ENCODE data around the gene DCST2. TPM values are rescaled to one million over a fixed set of nuclear protein-coding genes. Genes with fewer than 3 reads are reported as not detected.
A peak's percentile ranks its signal among the peaks of the same experiment; 100 is the strongest.

The DCST2 gene
- total RNA-seq, 5 donors from 2014 or later (not counting 1 experiment from before 2014, with no cell fraction given), result 1.1 to 2.6 (median 1.6) TPM

- Mint-ChIP-seq H3K27ac (peak overlapping the region; percentile 84 to 85), H3K36me3 (no peaks in the 10 kb centered on the region), H3K9me3 (no peaks in the 10 kb centered on the region), H3K4me3 (peak overlapping the region; percentile 84 to 89 (median 88)), H3K4me1 (peaks cover 44 to 52% (median 50%) of the 10 kb centered on the region in 3 donors), H3K27me3 (no peaks in the 10 kb centered on the region)
- CTCF ChIA-PET, result interaction anchor here (0.6 to 2.1 kb wide), 6 partner anchors 9 to 84 kb away, joined by 3 to 29 read pairs (median 4); partner anchors contain the start of gene FLAD1 (in 1 of the 2)
- Histone ChIP-seq H3K4me3 (ENCODE audit: control insufficient read depth in 1 of 2, extremely low read depth in 1 of 2, low read length in 1 of 2) (peak overlapping the region; percentile 72 to 97), H3K9me3 (no peaks in the 10 kb centered on the region), H3K36me3 (ENCODE audit: control insufficient read depth in 2 of 2, extremely low read depth in 1 of 2, insufficient read depth in 1 of 2, low read length in 1 of 2) (no peaks in the 10 kb centered on the region), H3K4me1 (ENCODE audit: control insufficient read depth in 1 of 2, extremely low read depth in 1 of 2, insufficient read depth in 2 of 2, low read length in 2 of 2) (peaks cover 21 to 80% of the 10 kb centered on the region in 2 experiments), H3K27me3 (replicated peaks in 1 of 2; ENCODE audit: control insufficient read depth in 2 of 2, extremely low read depth in 1 of 2, insufficient read depth in 2 of 2, low read length in 1 of 2) (no peaks in the 10 kb centered on the region), H3K27ac (ENCODE audit: low read length) (peak overlapping the region; percentile 95)
- ATAC-seq (replicated peaks in 1 of 4) (peak; percentile 31 to 44 (median 39)), DNase-seq (peak in 32 of 35 experiments; percentile 32 to 80 (median 50))
- POLR2A ChIA-PET, result interaction anchor here in 1 of 2 donors (0.7 kb wide), 1 partner anchor 1105 kb away, joined by 4 read pairs; no protein-coding TSS in a partner anchor
- under 1% methylated on average over 23 of the region's 43 CpGs for WGBS (ENCODE audit: insufficient coverage)
Measured at GRCh38 chr1:155000726-155001424, 32.7 kb downstream of the DCST2 start.

- DNase-seq (peak in 1 of 35 experiments; percentile 42), ATAC-seq (replicated peaks in 1 of 4) (no peak)
- peaks cover 39 to 47% (median 45%) of the 10 kb centered on the region in 3 donors for H3K4me1 Mint-ChIP-seq
- H3K9me3 Mint-ChIP-seq, result no peaks in the 10 kb centered on the region
- H3K4me3 ChIP-seq (ENCODE audit: control insufficient read depth in 1 of 2, extremely low read depth in 1 of 2, low read length in 1 of 2), result peak overlapping the region; percentile 72 to 97
- ChIA-PET POLR2A (interaction anchor here in 1 of 2 donors (0.6 to 0.7 kb wide), 3 partner anchors 20 to 46 kb away, joined by 3 to 4 read pairs (median 3); no protein-coding TSS in a partner anchor), CTCF (interaction anchor here (0.6 to 2.1 kb wide), 6 partner anchors 10 to 1014 kb away, joined by 3 to 29 read pairs (median 6); partner anchors contain the start of genes FLAD1 (in 1 of the 2), PBXIP1 (in 1 of the 2) and RAB13 (in 1 of the 2))
- H3K27me3 ChIP-seq (replicated peaks in 1 of 2; ENCODE audit: control insufficient read depth in 2 of 2, extremely low read depth in 1 of 2, insufficient read depth in 2 of 2, low read length in 1 of 2), result no peaks in the 10 kb centered on the region
- WGBS (ENCODE audit: insufficient coverage), result 7% methylated on average over 2 of the region's 13 CpGs
- H3K36me3 Mint-ChIP-seq, result no peaks in the 10 kb centered on the region
- no peaks in the 10 kb centered on the region for H3K27me3 Mint-ChIP-seq
- no peaks in the 10 kb centered on the region for H3K9me3 ChIP-seq
- no peaks in the 10 kb centered on the region for H3K36me3 ChIP-seq (ENCODE audit: control insufficient read depth in 2 of 2, extremely low read depth in 1 of 2, insufficient read depth in 1 of 2, low read length in 1 of 2)
- peak overlapping the region; percentile 84 to 89 (median 86) for H3K4me3 Mint-ChIP-seq
- peak overlapping the region; percentile 95 for H3K27ac ChIP-seq (ENCODE audit: low read length)
- peaks cover 21 to 75% of the 10 kb centered on the region in 2 experiments for H3K4me1 ChIP-seq (ENCODE audit: control insufficient read depth in 1 of 2, extremely low read depth in 1 of 2, insufficient read depth in 2 of 2, low read length in 2 of 2)
- H3K27ac Mint-ChIP-seq, result peak overlapping the region; percentile 92 to 94
Measured at GRCh38 chr1:155000411-155000725, 33.2 kb downstream of the DCST2 start.

- Histone ChIP-seq H3K4me1 (ENCODE audit: control insufficient read depth in 1 of 2, extremely low read depth in 1 of 2, insufficient read depth in 2 of 2, low read length in 2 of 2) (peaks cover 17 to 69% of the 10 kb centered on the region in 2 experiments), H3K27ac (ENCODE audit: low read length) (peak overlapping the region; percentile 95), H3K36me3 (ENCODE audit: control insufficient read depth in 2 of 2, extremely low read depth in 1 of 2, insufficient read depth in 1 of 2, low read length in 1 of 2) (no peaks in the 10 kb centered on the region), H3K9me3 (no peaks in the 10 kb centered on the region), H3K4me3 (ENCODE audit: control insufficient read depth in 1 of 2, extremely low read depth in 1 of 2, low read length in 1 of 2) (peak overlapping the region; percentile 66 to 97), H3K27me3 (replicated peaks in 1 of 2; ENCODE audit: control insufficient read depth in 2 of 2, extremely low read depth in 1 of 2, insufficient read depth in 2 of 2, low read length in 1 of 2) (no peaks in the 10 kb centered on the region)
- peak overlapping the region; percentile 68 to 89 (median 86) for H3K4me3 Mint-ChIP-seq
- ChIA-PET CTCF (interaction anchor here (0.5 to 2.1 kb wide), 13 partner anchors 9 to 1013 kb away, joined by 3 to 29 read pairs (median 5); partner anchors contain the start of genes FLAD1 (in 1 of the 2), PBXIP1 (in 1 of the 2) and RAB13 (in 1 of the 2)), POLR2A (interaction anchor here in 1 of 2 donors (0.6 to 0.7 kb wide), 3 partner anchors 21 to 47 kb away, joined by 3 to 4 read pairs (median 3); no protein-coding TSS in a partner anchor)
- DNase-seq (peak in 5 of 35 experiments; percentile 30 to 72 (median 39)), ATAC-seq (replicated peaks in 1 of 4) (peak in 1 of 4 experiments; percentile 5)
- H3K27me3 Mint-ChIP-seq, result no peaks in the 10 kb centered on the region
- H3K4me1 Mint-ChIP-seq, result peaks cover 35 to 41% (median 41%) of the 10 kb centered on the region in 3 donors
- 2% methylated on average over 29 of the region's 50 CpGs for WGBS (ENCODE audit: insufficient coverage)
- H3K9me3 Mint-ChIP-seq, result no peaks in the 10 kb centered on the region
- H3K27ac Mint-ChIP-seq, result peak overlapping the region; percentile 92 to 94
- no peaks in the 10 kb centered on the region for H3K36me3 Mint-ChIP-seq
Measured at GRCh38 chr1:154999571-155000410, 33.8 kb downstream of the DCST2 start.

- POLR2A ChIA-PET, result no interaction called here
- H3K4me3 ChIP-seq (ENCODE audit: control insufficient read depth in 1 of 2, extremely low read depth in 1 of 2, low read length in 1 of 2), result peak overlapping the region; percentile 64 to 97
- no peaks in the 10 kb centered on the region for H3K36me3 Mint-ChIP-seq
- 14% methylated on average over 31 of the region's 40 CpGs for WGBS (ENCODE audit: insufficient coverage)
- DNase-seq (peak in 27 of 35 experiments; percentile 32 to 76 (median 54)), ATAC-seq (replicated peaks in 1 of 4) (peak in 1 of 4 experiments; percentile 3)
- no peaks in the 10 kb centered on the region for H3K36me3 ChIP-seq (ENCODE audit: control insufficient read depth in 2 of 2, extremely low read depth in 1 of 2, insufficient read depth in 1 of 2, low read length in 1 of 2)
- H3K9me3 Mint-ChIP-seq, result no peaks in the 10 kb centered on the region
- peaks cover 9 to 61% of the 10 kb centered on the region in 2 experiments for H3K4me1 ChIP-seq (ENCODE audit: control insufficient read depth in 1 of 2, extremely low read depth in 1 of 2, insufficient read depth in 2 of 2, low read length in 2 of 2)
- no peaks in the 10 kb centered on the region for H3K27me3 ChIP-seq (replicated peaks in 1 of 2; ENCODE audit: control insufficient read depth in 2 of 2, extremely low read depth in 1 of 2, insufficient read depth in 2 of 2, low read length in 1 of 2)
- H3K4me1 Mint-ChIP-seq, result peaks cover 27 to 33% (median 33%) of the 10 kb centered on the region in 3 donors
- H3K4me3 Mint-ChIP-seq, result peak overlapping the region; percentile 68 to 89 (median 81)
- CTCF ChIA-PET, result interaction anchor here (0.6 to 2.1 kb wide), 14 partner anchors 8 to 956 kb away, joined by 3 to 29 read pairs (median 4); partner anchors contain the start of genes FLAD1 (in 1 of the 2) and PBXIP1 (in 1 of the 2)
- H3K27ac Mint-ChIP-seq, result peak overlapping the region; percentile 88 to 91
- peak overlapping the region; percentile 95 for H3K27ac ChIP-seq (ENCODE audit: low read length)
- H3K9me3 ChIP-seq, result no peaks in the 10 kb centered on the region
- H3K27me3 Mint-ChIP-seq, result no peaks in the 10 kb centered on the region
Measured at GRCh38 chr1:154998818-154999570, 34.6 kb downstream of the DCST2 start.

GRCh38 chr1:154998201-154998780 lies 35.3 kb downstream of the DCST2 start:
- CTCF ChIA-PET, result interaction anchor here (0.6 to 2.1 kb wide), 10 partner anchors 12 to 957 kb away, joined by 3 to 29 read pairs (median 6); partner anchors contain the start of genes FLAD1 (in 1 of the 2) and PBXIP1 (in 1 of the 2)
- Histone ChIP-seq H3K27me3 (replicated peaks in 1 of 2; ENCODE audit: control insufficient read depth in 2 of 2, extremely low read depth in 1 of 2, insufficient read depth in 2 of 2, low read length in 1 of 2) (no peaks in the 10 kb centered on the region), H3K36me3 (ENCODE audit: control insufficient read depth in 2 of 2, extremely low read depth in 1 of 2, insufficient read depth in 1 of 2, low read length in 1 of 2) (peaks cover 0 to 2% of the 10 kb centered on the region in 2 donors), H3K9me3 (no peaks in the 10 kb centered on the region), H3K4me3 (ENCODE audit: control insufficient read depth in 1 of 2, extremely low read depth in 1 of 2, low read length in 1 of 2) (no peak overlapping the region), H3K27ac (ENCODE audit: low read length) (no peak overlapping the region), H3K4me1 (ENCODE audit: control insufficient read depth in 1 of 2, extremely low read depth in 1 of 2, insufficient read depth in 2 of 2, low read length in 2 of 2) (peaks cover 6 to 54% of the 10 kb centered on the region in 2 experiments)
- H3K4me1 Mint-ChIP-seq, result peaks cover 22 to 28% (median 28%) of the 10 kb centered on the region in 3 donors
- no CpG with 5 or more reads among the region's 16 CpGs for WGBS (ENCODE audit: insufficient coverage)
- H3K4me3 Mint-ChIP-seq, result peak overlapping the region in 2 of 3 donors; percentile 13 to 89
- no peaks in the 10 kb centered on the region for H3K9me3 Mint-ChIP-seq
- POLR2A ChIA-PET, result no interaction called here
- H3K27ac Mint-ChIP-seq, result peak overlapping the region; percentile 52 to 91
- no peaks in the 10 kb centered on the region for H3K27me3 Mint-ChIP-seq
- H3K36me3 Mint-ChIP-seq, result no peaks in the 10 kb centered on the region
- DNase-seq (no peak), ATAC-seq (replicated peaks in 1 of 4) (no peak)

Data from T-cell (primary cell).